HuH-7 (cell line): ENCODE data around the gene PTCD2.

ENCODE experiments used
- DNase-seq: peaks from one replicate; pipeline ENCODE4 v3.0.0; 2011; ENCODE audit warnings: low spot score

Gene PTCD2

DNA sequence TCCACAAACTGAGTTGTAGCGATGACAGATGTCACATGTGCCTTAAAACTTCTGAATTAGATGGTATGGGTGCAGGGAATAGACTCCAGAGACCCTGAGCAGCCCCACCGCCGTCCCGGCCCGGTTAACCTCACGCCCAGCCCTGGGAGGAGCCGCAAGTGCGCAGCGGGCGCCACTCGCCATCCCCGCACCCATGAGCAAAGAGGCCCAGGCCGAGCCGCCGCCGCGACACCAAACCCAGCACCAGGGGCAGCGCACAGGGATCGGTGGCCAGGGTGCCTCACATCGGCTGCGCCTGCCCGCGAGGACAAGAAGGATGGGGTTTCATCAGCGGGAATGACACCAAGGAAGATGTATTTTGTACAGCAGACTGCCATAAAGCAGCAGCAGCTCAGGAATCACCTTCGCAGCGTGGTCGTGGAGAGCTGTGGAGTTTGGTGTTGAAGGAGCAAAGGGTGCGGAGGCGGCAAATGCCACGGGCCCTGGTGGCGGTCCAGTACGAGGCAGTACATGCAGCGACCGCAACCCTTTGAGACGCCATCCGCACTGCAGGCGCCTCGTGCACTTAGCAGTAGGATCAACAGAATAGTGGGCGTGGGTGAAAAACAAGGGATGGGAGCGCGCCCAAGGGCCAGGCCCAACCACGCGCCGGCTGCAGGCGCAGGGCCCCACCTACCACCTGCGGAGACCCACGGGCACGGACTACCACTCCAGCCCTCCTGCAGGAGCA, 97.3 kb downstream of the PTCD2 start:
- no peak for DNase-seq
